Mammary epithelial cell (primary cell): Measurements from ENCODE around the gene TOR1AIP1.

Source experiments
- EZH2 ChIP-seq: IDR thresholded peaks from 2 replicates; pipeline ENCODE4 v1.6.1; 2012; ENCODE audit warnings: low read length, inconsistent platforms, borderline replicate concordance
- TF ChIP-seq, protein P1 (sequence below), 2 donors: IDR thresholded peaks in 1 of 2; conservative IDR thresholded peaks in 1 of 2; 2 replicates each; pipeline ENCODE4 v1.5.1; 2011 to 2012; ENCODE audit warnings: inconsistent platforms in 2 of 2, low read length in 2 of 2, mild to moderate bottlenecking in 2 of 2, control low read depth in 1 of 2, low read depth in 1 of 2; ENCODE audit not compliant: insufficient read depth in 1 of 2; ENCODE audit errors: extremely low read depth in 1 of 2

DNA sequence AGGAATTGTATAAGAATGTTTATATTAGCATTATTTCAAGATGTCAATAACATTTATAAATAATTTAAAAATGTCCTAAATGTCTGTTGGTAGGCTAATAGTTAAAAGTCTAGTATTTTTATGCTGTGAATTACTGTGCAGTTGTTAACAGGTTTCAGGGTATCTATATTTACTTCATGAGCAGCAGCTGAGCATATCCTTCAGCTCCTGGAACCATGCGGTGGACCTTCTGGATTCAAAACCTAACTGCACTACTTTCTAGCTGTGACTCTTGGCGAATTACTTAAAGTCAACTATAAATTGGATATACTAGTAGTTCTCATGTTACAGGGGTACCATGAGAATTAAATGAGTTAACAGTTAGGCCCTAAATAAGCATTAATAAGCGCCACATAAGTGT lies 76.3 kb downstream of the TOR1AIP1 start:
- TF ChIP-seq, protein P1, sequence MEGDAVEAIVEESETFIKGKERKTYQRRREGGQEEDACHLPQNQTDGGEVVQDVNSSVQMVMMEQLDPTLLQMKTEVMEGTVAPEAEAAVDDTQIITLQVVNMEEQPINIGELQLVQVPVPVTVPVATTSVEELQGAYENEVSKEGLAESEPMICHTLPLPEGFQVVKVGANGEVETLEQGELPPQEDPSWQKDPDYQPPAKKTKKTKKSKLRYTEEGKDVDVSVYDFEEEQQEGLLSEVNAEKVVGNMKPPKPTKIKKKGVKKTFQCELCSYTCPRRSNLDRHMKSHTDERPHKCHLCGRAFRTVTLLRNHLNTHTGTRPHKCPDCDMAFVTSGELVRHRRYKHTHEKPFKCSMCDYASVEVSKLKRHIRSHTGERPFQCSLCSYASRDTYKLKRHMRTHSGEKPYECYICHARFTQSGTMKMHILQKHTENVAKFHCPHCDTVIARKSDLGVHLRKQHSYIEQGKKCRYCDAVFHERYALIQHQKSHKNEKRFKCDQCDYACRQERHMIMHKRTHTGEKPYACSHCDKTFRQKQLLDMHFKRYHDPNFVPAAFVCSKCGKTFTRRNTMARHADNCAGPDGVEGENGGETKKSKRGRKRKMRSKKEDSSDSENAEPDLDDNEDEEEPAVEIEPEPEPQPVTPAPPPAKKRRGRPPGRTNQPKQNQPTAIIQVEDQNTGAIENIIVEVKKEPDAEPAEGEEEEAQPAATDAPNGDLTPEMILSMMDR (conservative IDR thresholded peaks at IDR 0.05 in 1 of 2, IDR thresholded peaks at IDR 0.05 in 1 of 2; ENCODE audit: extremely low read depth in 1 of 2, insufficient read depth in 1 of 2, low read depth in 1 of 2, low read length in 2 of 2), result no peak
- TF ChIP-seq EZH2, result no peak
